ENCODE measurements around the gene UNC5C. TPM values are rescaled to one million over a fixed set of nuclear protein-coding genes. Genes with fewer than 3 reads are reported as not detected.

UNC5C gene
- total and polyA plus RNA-seq, 8 donors = 0.15 to 0.84 (median 0.34) TPM

DNA sequence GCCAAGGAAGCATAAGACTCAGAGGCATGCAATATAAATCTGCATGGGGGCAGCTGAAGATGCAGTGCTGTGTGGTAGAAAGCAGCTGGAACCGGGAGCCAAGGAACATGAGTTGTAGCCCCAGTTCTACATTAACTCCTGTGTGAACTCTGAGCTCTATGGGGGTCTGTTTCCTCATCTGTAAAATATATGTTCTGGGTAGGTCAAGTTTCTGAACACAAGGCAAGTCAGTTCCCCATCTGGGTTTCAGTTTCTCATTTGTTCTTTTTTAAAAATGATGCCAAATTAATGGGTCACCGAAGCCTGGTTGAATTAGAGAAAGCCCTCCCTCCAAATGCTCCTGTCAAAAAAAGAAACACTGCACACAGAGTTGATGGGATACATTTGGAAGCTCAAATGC lies 24.0 kb downstream of the UNC5C start:
- TF ChIP-seq, protein P1, sequence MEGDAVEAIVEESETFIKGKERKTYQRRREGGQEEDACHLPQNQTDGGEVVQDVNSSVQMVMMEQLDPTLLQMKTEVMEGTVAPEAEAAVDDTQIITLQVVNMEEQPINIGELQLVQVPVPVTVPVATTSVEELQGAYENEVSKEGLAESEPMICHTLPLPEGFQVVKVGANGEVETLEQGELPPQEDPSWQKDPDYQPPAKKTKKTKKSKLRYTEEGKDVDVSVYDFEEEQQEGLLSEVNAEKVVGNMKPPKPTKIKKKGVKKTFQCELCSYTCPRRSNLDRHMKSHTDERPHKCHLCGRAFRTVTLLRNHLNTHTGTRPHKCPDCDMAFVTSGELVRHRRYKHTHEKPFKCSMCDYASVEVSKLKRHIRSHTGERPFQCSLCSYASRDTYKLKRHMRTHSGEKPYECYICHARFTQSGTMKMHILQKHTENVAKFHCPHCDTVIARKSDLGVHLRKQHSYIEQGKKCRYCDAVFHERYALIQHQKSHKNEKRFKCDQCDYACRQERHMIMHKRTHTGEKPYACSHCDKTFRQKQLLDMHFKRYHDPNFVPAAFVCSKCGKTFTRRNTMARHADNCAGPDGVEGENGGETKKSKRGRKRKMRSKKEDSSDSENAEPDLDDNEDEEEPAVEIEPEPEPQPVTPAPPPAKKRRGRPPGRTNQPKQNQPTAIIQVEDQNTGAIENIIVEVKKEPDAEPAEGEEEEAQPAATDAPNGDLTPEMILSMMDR (IDR thresholded peaks at IDR 0.05) = no peak
- Histone ChIP-seq H3K4me1 (no peaks in the 10 kb centered on the region), H3K27me3 (no peaks in the 10 kb centered on the region), H3K36me3 (no peaks in the 10 kb centered on the region), H3K27ac (no peak overlapping the region), H3K9me3 (no peaks in the 10 kb centered on the region), H3K4me3 (no peak overlapping the region)
- intact Hi-C loops (cut with DNase I) = no loop called here
- DNase-seq (no peak), ATAC-seq (no peak), FAIRE-seq (no peak)
- WGBS, 2 donors = 70 to 78% methylated on average over 2 of the region's 2 CpGs

DNA sequence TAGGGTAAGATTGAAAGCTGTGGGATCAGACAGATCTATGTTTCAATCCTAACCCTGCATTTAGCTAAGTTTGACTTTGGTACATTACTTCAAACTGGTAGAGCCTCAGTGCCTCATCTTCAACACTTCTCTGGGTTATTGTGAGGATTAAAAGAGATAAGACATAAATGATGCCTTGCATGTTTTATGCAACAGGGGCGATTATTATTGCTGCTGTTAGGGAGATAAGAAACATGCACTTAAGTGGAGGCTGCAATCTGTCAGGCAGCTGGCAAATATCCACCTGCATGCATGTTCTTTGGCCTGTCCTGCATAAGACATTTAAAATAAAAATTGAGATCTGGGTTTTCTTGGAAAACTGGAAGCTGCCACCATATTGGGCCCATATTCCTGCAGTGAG lies 24.6 kb downstream of the UNC5C start:
- DNase-seq (no peak), FAIRE-seq (no peak), ATAC-seq (no peak)
- Histone ChIP-seq H3K27ac (no peak overlapping the region), H3K4me1 (no peaks in the 10 kb centered on the region), H3K9me3 (no peaks in the 10 kb centered on the region), H3K36me3 (no peaks in the 10 kb centered on the region), H3K27me3 (no peaks in the 10 kb centered on the region), H3K4me3 (no peak overlapping the region)
- WGBS, 2 donors = 42 to 45% methylated on average over 1 of the region's 1 CpG
- TF ChIP-seq, protein P1 (IDR thresholded peaks at IDR 0.05) = no peak
- intact Hi-C loops (cut with DNase I) = no loop called here

DNA sequence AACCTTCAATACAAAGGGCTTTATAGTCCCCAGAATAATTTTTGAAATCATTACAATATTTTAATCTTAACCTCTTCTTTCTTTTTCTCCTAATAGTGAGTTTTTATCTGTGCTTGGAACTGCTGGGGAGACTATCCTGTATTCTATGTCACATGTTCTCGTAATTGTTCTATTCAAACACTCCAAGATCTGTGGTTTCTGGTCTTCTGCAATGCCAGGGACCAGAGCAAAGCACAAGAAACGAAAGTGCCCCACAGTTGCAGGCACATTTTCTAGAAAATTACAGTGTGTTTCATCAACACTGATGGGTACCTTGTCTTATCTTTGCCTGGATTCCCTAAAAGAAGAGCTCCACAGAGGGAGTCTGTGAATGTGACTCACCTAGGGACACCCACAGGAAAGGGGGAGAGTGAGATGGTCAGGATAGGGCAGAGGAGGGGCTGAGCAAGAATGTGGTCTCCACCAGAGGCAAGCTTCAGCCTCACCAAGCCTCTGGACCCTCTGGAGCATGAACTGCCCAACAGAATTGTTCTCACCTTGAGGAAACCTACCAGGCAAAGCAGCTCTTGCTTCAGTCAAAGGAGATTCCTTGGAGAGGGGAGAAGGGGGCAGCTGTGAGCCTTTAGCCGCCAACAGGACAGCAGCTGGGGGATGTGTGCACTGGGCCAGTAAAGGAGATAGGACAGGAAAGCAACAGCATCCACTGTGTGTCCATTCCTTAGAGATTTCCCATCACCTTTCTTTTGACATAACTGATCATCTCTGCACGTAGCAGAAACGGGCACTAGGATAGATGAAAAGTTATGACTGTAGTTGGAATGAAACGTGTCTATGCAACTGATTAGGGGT lies 25.9 kb downstream of the UNC5C start:
- Histone ChIP-seq H3K4me3 (no peak overlapping the region), H3K9me3 (no peaks in the 10 kb centered on the region), H3K27me3 (no peaks in the 10 kb centered on the region), H3K27ac (no peak overlapping the region), H3K36me3 (no peaks in the 10 kb centered on the region), H3K4me1 (no peaks in the 10 kb centered on the region)
- DNase-seq (no peak), FAIRE-seq (no peak), ATAC-seq (no peak)
- intact Hi-C loops (cut with DNase I) = no loop called here
- TF ChIP-seq, protein P1 (IDR thresholded peaks at IDR 0.05) = no peak
- WGBS, 2 donors = 59 to 66% methylated on average over 6 of the region's 6 CpGs

DNA sequence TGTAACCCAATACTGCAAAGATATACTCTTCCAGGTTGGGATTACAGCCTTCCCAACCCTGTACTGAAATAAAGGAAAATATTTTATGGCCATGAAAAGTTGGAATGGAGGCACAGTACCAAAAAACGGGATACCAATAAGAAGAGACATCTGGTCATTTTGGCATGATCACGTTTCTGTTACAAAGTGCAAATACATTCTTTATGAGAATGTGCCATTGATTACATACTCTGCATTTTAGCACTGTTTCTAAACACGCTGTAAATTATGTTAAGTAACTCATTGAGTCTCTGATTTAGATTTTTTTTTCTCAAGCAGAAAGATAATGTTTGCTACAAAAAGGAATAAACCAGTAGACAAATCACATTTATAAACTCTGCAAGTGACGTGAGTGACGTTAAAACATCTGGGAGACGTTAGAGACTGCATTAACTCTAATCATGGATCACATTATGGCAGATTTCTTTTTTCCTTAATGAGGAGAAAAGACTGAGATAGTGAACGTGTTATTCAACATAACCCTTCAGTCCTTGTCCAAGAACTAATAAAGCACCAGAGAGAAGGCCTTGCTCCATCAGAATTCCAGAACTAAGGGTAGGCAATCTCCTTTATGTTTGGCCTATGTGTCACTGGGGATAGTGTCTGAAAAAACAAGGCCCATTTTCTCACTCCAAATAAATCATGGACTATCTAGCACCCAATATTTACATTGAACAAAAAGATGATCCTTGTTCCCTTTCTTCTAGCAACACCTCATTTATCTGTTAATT lies 31.0 kb downstream of the UNC5C start:
- Histone ChIP-seq H3K27me3 (no peaks in the 10 kb centered on the region), H3K36me3 (no peaks in the 10 kb centered on the region), H3K4me3 (no peak overlapping the region), H3K4me1 (no peaks in the 10 kb centered on the region), H3K27ac (no peak overlapping the region), H3K9me3 (no peaks in the 10 kb centered on the region)
- no peak for ATAC-seq
- TF ChIP-seq, protein P1 (IDR thresholded peaks at IDR 0.05) = no peak
- intact Hi-C loops (cut with DNase I) = no loop called here
- no peak for DNase-seq
- WGBS, 2 donors = 54 to 57% methylated on average over 7 of the region's 7 CpGs
- FAIRE-seq = no peak

Measured in pancreas (tissue), 10 donors.